Activated naive CD8-positive, alpha-beta T cell treated with anti-CD3 and anti-CD28 coated beads, Interleukin-2, amount 50 U/mL, for 24 hours (primary cell): Measurements from ENCODE around the gene LIMS2.

Source experiments
- ATAC-seq: fragments of 150-1000 bp; cut with Tn5 transposase; one replicate; pipeline ENCODE4 v1.10.0; 2021
- DNase-seq: peaks from one replicate; pipeline ENCODE4 v3.0.0; 2021
- H3K27ac Mint-ChIP-seq: one replicate; pipeline ENCODE4 v1.8.0; 2021; ENCODE audit warnings: mild to moderate bottlenecking, mixed read lengths
- H3K27me3 Mint-ChIP-seq: one replicate; pipeline ENCODE4 v1.8.0; 2021; ENCODE audit warnings: mixed read lengths
- H3K36me3 Mint-ChIP-seq: one replicate; pipeline ENCODE4 v1.8.0; 2021; ENCODE audit warnings: low read depth, mixed read lengths
- H3K4me1 Mint-ChIP-seq: one replicate; pipeline ENCODE4 v1.8.0; 2021; ENCODE audit warnings: mixed read lengths
- H3K4me3 Mint-ChIP-seq: one replicate; pipeline ENCODE4 v1.8.0; 2021; ENCODE audit warnings: mild to moderate bottlenecking, moderate library complexity, mixed read lengths
- H3K9me3 Mint-ChIP-seq: one replicate; pipeline ENCODE4 v1.8.0; 2021; ENCODE audit warnings: mixed read lengths

LIMS2 gene, protein sequence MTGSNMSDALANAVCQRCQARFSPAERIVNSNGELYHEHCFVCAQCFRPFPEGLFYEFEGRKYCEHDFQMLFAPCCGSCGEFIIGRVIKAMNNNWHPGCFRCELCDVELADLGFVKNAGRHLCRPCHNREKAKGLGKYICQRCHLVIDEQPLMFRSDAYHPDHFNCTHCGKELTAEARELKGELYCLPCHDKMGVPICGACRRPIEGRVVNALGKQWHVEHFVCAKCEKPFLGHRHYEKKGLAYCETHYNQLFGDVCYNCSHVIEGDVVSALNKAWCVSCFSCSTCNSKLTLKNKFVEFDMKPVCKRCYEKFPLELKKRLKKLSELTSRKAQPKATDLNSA

DNA sequence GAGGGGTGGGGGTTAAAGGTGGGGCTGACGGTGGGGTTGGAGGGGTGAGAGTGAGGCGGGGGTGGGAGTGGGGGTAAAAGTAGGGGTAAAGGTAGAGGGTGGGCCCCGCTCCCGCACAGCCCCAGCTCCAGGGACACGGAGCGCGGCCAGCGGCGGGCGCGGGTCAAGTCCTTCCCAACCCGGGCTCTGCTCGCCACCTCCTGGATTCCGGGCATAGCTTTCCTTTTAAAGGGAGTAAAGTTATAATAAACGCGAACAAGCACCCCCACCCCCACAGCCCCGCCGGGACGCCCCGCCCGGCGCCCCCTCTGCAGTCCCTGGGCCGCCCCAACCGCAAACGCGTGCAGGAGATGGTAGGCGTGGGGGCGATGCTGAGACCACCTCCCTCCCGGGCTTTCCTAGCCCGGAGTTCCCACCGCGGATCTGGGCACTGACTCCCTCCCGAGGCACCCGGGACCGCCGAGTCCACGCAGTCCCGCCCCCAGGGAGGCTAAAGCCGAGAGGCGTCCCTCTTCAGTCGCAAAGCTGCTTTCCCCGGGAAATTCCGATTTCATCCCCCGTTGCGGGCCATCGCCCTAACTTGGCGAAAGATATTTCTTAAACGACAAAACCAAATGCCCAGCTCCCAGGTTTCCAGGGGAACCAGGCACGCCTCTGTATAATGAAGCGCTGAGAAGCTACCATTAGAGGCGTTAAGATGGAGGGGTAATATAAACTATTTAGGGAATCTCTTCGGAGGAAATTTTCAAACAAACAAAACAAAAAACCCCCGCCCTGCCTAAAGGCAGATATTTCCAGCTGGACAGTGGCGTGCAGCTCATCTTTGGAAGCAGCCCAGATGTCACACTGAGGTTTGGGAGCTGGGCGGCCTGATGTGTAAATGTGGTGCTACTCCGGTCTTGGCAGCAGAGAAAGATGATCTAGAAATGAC is at the start of gene LIMS2:
LIMS2 (minus strand) TSS at position 200 of the 931 bp plus-strand sequence. CDS start 506 bp downstream, outside the sequence.
- H3K36me3 Mint-ChIP-seq = no peaks in the 10 kb centered on the region
- H3K27me3 Mint-ChIP-seq = peaks cover 40% of the 10 kb centered on the region
- peaks cover 10% of the 10 kb centered on the region for H3K4me1 Mint-ChIP-seq
- no peak for DNase-seq
- ATAC-seq = no peak
- peak within 1 kb of the TSS; percentile 70 for H3K4me3 Mint-ChIP-seq
- no peaks in the 10 kb centered on the region for H3K9me3 Mint-ChIP-seq
- H3K27ac Mint-ChIP-seq = no peak within 1 kb of the TSS

DNA sequence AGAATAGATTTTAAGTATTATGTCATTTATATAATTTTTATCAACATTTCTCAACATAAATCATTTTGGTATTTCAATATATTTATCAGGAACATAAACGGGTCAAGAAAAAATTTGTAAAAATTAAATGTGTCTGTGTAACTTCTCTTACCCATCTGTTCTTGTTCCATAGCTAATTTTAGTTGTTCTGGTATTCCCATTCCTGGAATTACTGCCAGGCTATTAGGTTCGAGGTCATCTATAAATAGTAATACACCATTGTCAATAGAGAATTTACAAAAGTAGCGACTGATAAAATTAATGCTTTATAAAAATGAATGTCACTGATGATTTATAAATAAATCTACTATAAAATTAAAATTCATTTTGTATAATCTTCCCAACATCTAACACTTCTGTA is 47.5 kb upstream of the LIMS2 start:
- H3K4me3 Mint-ChIP-seq = no peak overlapping the region
- H3K36me3 Mint-ChIP-seq = peaks cover 48% of the 10 kb centered on the region
- no peak overlapping the region for H3K27ac Mint-ChIP-seq
- H3K9me3 Mint-ChIP-seq = no peaks in the 10 kb centered on the region
- H3K4me1 Mint-ChIP-seq = peaks cover 8% of the 10 kb centered on the region
- H3K27me3 Mint-ChIP-seq = no peaks in the 10 kb centered on the region
- no peak for DNase-seq
- no peak for ATAC-seq

DNA sequence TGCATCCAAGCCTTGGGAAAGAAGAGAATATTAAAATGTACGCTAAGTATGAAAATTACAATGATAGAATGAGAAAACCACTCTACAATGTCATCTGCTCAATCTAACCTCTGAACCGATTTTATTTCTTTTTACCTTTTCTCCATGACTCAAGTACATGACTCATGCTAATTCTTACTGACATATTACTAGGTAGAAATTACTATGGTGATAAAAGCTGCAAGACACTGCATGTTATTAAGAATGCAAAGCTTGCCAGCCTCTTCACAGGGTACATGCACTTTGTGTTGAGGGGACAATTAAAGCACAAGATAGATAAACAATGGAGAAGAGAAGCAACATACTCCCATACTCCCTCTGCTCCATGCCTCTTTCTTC is 46.6 kb upstream of the LIMS2 start:
- Mint-ChIP-seq H3K9me3 (no peaks in the 10 kb centered on the region), H3K36me3 (peaks cover 48% of the 10 kb centered on the region), H3K27ac (peak overlapping the region; percentile 35), H3K27me3 (no peaks in the 10 kb centered on the region), H3K4me1 (peaks cover 8% of the 10 kb centered on the region), H3K4me3 (no peak overlapping the region)
- ATAC-seq = peak; percentile 42
- DNase-seq = no peak

DNA sequence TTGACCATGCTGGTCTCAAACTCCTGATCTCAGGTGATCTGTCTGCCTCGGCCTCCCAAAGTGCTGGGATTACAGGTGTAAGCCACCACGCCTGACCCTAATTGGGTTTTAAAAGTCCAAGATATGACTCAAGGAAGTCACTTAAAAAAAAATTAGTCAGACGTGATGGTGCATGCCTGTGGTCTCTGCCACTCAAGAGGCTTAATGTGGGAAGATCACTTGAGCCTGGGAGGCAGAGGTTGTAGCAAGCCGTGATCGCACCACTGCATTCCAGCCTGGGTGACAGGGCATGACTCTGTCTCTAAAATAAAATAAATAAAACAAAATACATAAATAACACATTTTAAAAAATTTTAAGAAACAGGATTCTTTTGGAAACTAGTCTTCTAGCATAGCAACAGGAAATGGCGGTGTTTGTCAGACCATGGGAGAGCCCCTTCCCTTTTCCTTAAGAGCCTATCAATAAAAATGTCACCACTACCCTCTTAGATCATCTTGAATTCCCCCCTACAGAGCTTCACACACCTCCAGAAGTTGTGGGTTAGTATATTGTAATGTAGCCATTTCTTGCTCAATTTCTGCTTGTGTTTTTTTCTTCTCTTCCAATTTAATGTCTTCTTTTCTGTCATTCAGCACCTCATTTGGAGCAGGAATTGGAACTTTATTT is 46.1 kb upstream of the LIMS2 start:
- H3K4me3 Mint-ChIP-seq = no peak overlapping the region
- H3K27ac Mint-ChIP-seq = peak overlapping the region; percentile 35
- no peaks in the 10 kb centered on the region for H3K27me3 Mint-ChIP-seq
- H3K36me3 Mint-ChIP-seq = peaks cover 52% of the 10 kb centered on the region
- no peak for DNase-seq
- no peaks in the 10 kb centered on the region for H3K9me3 Mint-ChIP-seq
- peaks cover 8% of the 10 kb centered on the region for H3K4me1 Mint-ChIP-seq
- ATAC-seq = peak; percentile 71

DNA sequence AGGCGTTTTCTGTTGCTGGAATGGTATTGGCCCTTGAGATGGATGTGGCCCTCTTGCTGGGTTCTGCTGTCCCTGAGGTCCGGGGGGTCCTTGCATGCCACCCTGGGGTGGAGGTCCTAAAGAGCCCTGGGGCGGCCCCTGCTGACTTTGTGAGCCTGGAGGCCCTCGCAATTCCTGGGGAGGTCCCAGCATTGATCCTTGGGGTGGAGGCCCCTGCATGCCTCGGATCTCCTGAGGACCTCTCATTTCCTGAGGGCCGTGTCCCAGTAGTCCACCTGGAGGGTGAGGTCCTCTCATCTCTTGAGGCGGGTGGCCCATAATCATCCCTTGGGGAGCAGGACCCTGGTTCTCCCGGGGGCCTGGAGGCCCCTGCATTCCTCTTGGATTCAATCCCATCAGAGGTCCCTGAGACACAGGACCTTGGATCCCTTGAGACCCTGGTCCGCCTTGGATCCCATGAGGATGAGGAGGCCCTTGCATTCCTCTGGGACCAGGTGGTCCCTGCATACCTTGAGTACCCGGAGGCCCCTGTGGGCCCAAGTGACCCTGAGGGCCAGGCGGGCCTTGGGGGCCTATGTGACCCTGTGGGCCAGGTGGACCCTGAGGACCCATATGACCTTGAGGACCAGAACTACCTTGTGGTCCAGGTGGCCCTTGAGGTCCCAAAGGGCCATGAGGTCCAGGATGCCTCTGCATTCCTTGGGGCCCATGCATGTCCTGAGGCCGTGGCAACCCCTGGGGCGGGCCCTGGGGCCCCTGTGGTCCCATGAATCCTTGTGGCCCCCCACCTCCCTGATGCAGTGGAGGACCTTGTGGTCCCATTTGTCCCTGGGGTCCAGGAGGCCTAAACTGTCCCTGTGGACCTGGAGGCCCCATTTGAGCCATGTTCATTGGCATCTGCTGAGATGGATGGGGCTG is 44.2 kb upstream of the LIMS2 start:
- peaks cover 48% of the 10 kb centered on the region for H3K36me3 Mint-ChIP-seq

DNA sequence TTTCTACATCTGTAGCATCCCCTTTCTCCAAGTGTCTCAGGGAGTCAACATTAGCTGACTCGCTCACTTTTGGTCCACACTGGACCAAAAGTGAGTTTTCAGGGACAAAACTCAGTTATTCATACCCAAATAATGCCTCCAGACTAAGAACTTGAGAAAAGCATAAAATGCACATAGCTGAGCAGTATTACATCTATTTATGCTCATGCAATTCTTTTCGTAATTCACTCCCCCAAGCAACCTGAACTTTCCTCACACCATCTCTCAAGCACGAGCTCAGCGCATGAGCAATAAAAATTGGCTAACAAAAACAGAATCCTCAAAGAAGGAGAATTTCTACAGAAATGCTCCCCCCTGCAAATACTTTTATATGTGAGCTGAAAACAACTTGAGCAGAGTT is 42.9 kb upstream of the LIMS2 start:
- Mint-ChIP-seq H3K9me3 (no peaks in the 10 kb centered on the region), H3K27ac (no peak overlapping the region), H3K4me1 (peaks cover 8% of the 10 kb centered on the region), H3K4me3 (no peak overlapping the region), H3K27me3 (no peaks in the 10 kb centered on the region), H3K36me3 (peaks cover 45% of the 10 kb centered on the region)
- ATAC-seq (no peak), DNase-seq (no peak)

More for the DNA sequence above, 44.2 kb upstream of the LIMS2 start:
- ATAC-seq (no peak), DNase-seq (no peak)
- Mint-ChIP-seq H3K4me3 (no peak overlapping the region), H3K4me1 (peaks cover 8% of the 10 kb centered on the region), H3K9me3 (no peaks in the 10 kb centered on the region), H3K27ac (no peak overlapping the region), H3K27me3 (no peaks in the 10 kb centered on the region)

DNA sequence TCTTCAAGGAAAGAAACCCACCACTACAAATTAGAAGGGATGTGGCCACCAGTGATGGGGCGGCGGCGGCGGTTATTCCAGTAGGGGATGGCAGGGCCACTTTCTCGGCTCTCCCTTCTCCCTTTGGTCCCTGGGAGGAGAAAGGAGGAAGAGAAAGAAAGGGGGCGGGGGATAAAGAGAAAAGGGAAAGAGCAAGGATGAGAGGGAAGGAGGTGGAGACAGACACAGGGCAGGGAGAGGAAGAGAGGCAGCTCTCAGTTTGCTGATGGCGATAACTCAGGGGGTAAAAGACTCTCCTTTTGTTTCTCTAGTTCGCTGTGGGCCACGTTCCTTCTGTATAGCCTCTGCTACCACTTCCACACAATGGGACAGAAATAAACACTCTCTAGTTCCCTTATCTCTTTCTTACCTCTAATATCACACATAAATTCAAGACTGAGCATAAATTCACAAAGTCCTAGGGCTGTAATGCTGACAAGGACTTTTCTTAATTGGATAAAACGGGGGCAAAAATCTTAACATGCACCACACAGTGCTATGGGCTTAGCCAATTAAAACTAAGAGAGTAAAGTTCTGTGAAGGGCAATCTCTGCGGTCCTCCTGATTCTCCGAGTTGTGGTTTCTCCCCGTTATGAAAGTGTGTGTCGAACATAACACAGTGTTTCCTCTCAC is 40.6 kb upstream of the LIMS2 start:
- no peak for ATAC-seq

DNA sequence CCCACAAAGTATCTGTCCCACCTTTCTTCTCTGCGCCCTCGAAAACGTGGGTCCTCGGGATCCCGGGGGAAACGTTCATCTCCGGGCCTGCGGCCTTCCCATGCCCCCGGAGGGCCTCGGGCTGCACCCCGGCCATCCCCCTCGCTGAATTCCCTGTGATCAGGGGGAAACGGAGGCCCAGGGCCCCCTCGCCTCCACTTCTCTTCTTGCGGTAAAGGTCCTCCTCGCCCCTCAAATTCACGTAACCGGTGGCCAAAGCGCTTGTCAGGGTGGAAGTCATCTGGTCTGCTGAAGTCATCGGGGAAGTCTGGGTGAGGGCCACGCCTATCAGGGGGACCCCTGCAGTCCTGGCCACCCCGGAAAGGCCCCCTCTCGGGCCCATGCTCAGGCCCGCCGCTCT is 38.2 kb upstream of the LIMS2 start:
- DNase-seq = no peak
- no peaks in the 10 kb centered on the region for H3K27me3 Mint-ChIP-seq
- H3K4me1 Mint-ChIP-seq = no peaks in the 10 kb centered on the region
- ATAC-seq = no peak
- no peak overlapping the region for H3K4me3 Mint-ChIP-seq
- H3K9me3 Mint-ChIP-seq = no peaks in the 10 kb centered on the region
- H3K27ac Mint-ChIP-seq = no peak overlapping the region
- H3K36me3 Mint-ChIP-seq = peaks cover 31% of the 10 kb centered on the region

More for the DNA sequence above, 40.6 kb upstream of the LIMS2 start:
- Mint-ChIP-seq H3K27ac (no peak overlapping the region), H3K4me3 (no peak overlapping the region), H3K9me3 (no peaks in the 10 kb centered on the region), H3K27me3 (no peaks in the 10 kb centered on the region), H3K4me1 (no peaks in the 10 kb centered on the region), H3K36me3 (peaks cover 29% of the 10 kb centered on the region)
- DNase-seq = no peak

DNA sequence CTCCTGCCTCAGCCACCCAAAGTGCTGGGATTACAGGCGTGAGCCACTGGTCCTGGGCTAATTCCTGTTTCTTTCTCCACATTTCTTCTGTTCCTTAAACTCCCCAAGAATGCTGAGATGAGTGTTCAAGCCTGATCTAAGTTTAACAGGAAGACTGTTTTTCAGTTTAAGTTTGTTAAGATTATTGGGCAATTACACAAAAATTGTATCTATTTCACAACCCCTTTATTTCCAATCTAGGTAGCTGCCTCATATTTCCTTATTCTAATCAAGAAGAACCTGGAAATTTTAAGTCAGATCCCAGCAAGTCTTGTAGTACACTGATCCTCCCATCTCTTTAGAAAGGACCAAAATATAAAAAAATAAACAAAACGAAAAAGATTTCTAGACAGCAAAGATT is 37.7 kb upstream of the LIMS2 start:
- H3K27me3 Mint-ChIP-seq = no peaks in the 10 kb centered on the region
- no peaks in the 10 kb centered on the region for H3K9me3 Mint-ChIP-seq
- H3K36me3 Mint-ChIP-seq = peaks cover 25% of the 10 kb centered on the region
- no peaks in the 10 kb centered on the region for H3K4me1 Mint-ChIP-seq
- ATAC-seq = no peak
- H3K27ac Mint-ChIP-seq = no peak overlapping the region
- H3K4me3 Mint-ChIP-seq = no peak overlapping the region
- DNase-seq = no peak

DNA sequence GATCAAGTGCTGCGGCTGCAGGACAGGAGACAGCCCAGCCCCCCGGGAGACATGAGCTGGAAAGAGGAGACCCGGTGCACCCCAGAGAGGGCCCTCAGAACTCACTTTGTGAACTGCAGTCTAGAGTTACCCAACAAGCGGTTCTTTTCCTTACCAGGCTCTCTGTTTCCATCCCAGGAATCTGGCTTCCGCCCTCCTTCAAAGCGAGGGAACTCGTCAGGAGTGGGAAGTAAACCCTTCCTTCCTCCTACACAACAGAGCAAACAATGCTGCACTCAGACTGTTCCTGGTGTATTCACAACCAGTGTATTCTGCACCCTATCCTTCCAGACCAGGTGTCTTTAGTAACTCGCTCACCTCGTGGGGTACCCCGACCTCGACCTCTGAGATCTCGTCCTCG is 34.0 kb upstream of the LIMS2 start:
- no peak overlapping the region for H3K27ac Mint-ChIP-seq
- no peaks in the 10 kb centered on the region for H3K27me3 Mint-ChIP-seq

DNA sequence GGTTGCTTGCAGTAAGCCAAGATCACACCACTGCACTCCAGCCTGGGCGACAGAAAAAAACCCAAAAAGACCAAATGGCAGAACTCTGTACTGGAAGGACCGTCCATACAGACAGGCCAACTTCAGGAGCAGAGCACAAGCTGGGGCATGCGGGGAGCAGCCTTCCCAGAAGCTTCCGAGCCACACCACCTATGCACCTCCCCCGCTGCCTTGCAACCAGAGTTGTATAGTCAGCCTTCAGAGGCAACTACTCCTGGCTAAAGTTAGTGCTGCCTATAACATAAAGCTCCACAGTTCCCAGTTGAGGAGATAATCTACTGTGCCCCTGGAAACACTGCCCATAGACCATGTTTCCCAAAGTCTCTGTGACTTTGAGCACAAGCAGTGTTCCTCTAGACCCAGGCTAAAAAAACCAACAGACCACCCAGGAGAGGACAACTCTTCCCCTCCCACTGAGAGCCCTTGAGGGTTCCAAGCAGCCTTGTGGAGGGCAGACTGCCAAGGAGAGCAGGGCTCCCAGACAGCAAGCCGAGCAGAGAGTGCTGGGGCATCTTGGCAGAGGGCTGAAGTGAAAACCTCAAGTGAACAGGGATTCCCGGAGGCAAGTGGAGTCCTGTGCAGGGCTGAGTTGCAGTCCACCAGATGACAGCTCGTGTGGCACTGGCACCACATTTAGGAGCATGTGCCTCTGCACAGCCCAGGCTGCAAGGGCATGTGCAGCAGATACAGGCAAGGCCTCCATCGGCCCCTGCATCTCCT is 32.7 kb upstream of the LIMS2 start:
- DNase-seq = no peak
- H3K4me3 Mint-ChIP-seq = no peak overlapping the region
- H3K27ac Mint-ChIP-seq = no peak overlapping the region
- peaks cover 21% of the 10 kb centered on the region for H3K4me1 Mint-ChIP-seq
- no peaks in the 10 kb centered on the region for H3K9me3 Mint-ChIP-seq
- H3K36me3 Mint-ChIP-seq = peaks cover 47% of the 10 kb centered on the region
- no peaks in the 10 kb centered on the region for H3K27me3 Mint-ChIP-seq
- peak; percentile 6 for ATAC-seq

More for the DNA sequence above, 34.0 kb upstream of the LIMS2 start:
- ATAC-seq (no peak), DNase-seq (no peak)
- no peaks in the 10 kb centered on the region for H3K9me3 Mint-ChIP-seq
- no peak overlapping the region for H3K4me3 Mint-ChIP-seq
- peaks cover 10% of the 10 kb centered on the region for H3K4me1 Mint-ChIP-seq
- H3K36me3 Mint-ChIP-seq = peaks cover 37% of the 10 kb centered on the region

DNA sequence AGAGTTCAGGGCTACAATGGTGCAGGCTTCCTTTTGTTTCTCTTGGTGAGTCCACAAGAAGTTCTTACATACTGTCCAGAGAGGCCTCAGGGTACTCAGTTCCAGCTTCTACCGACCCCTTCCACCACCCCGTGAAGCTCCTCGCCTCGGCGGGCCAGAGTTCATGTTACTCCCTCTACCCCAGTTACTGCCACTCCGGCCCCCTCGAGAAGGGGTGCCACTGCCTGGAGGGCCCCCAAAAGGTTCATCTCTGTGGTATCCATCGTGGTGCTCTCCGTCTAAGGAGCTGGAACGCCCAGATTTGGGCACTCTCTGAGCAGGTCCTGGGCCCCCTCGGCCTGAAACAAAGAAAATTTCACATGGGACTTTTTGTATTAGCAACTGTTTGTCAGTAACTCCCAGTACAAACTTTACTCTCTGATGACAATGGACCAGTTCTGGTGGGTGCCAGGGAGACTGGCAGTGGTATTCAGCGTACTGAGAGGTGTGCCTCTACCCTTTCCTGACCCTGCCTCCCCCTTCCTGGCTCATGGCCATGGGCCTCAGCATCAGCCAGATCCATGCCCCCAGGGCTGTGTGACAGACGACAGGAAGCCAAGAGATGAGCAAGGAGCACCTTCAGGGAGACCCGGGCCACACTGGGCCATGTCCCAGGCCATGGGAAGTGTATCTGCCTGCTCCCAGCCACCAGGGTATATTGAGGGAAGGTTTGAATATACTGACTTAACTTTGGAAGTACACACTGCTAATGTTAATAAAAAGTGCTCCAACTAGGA is 31.1 kb upstream of the LIMS2 start:
- no peak for ATAC-seq
- Mint-ChIP-seq H3K9me3 (no peaks in the 10 kb centered on the region), H3K36me3 (peaks cover 57% of the 10 kb centered on the region), H3K27ac (no peak overlapping the region), H3K4me1 (peaks cover 31% of the 10 kb centered on the region), H3K4me3 (no peak overlapping the region), H3K27me3 (no peaks in the 10 kb centered on the region)
- no peak for DNase-seq
